H9 (cell line): ENCODE results near the gene CNOT10. TPM values are rescaled to one million over a fixed set of nuclear protein-coding genes. Genes with fewer than 3 reads are reported as not detected.
"Not testable (repeated sequence)": the region's sequence is repeated elsewhere in the genome, so short reads cannot be mapped to it uniquely, and the experiment has no call there.

Source experiments
- DNase-seq: peaks from one replicate; pipeline ENCODE4 v3.0.0-alpha.2; 2017
- H2AFZ ChIP-seq: one replicate; pipeline ENCODE4 v1.6.1; 2013; ENCODE audit warnings: mild to moderate bottlenecking, low read length, control low read depth, moderate library complexity
- H2AK5ac ChIP-seq: 2 replicates; pipeline ENCODE4 v1.6.1; 2013; ENCODE audit warnings: low read length, control low read depth, mixed read lengths; ENCODE audit not compliant: insufficient read length
- H2BK120ac ChIP-seq: one replicate; pipeline ENCODE4 v1.6.1; 2013; ENCODE audit warnings: low read depth, mild to moderate bottlenecking, low read length, control low read depth, inconsistent platforms; ENCODE audit not compliant: poor library complexity, severe bottlenecking
- H2BK12ac ChIP-seq: 2 replicates; pipeline ENCODE4 v1.6.1; 2013; ENCODE audit warnings: low read length, control low read depth, mixed read lengths, low read depth; ENCODE audit not compliant: insufficient read length
- H2BK15ac ChIP-seq: 2 replicates; pipeline ENCODE4 v1.6.1; 2013; ENCODE audit warnings: low read depth, low read length, control low read depth
- H2BK20ac ChIP-seq: one replicate; pipeline ENCODE4 v1.6.1; 2013; ENCODE audit warnings: low read depth, mild to moderate bottlenecking, low read length, control low read depth, inconsistent platforms; ENCODE audit not compliant: poor library complexity, severe bottlenecking
- H2BK5ac ChIP-seq: 2 replicates; pipeline ENCODE4 v1.6.1; 2013; ENCODE audit warnings: low read length, control low read depth, mixed read lengths; ENCODE audit not compliant: insufficient read length
- H3K14ac ChIP-seq: 2 replicates; pipeline ENCODE4 v1.6.1; 2013; ENCODE audit warnings: low read length, control low read depth; ENCODE audit not compliant: insufficient read depth
- H3K18ac ChIP-seq: 2 replicates; pipeline ENCODE4 v1.6.1; 2013; ENCODE audit warnings: low read depth, mild to moderate bottlenecking, mixed read lengths, low read length, control low read depth; ENCODE audit not compliant: insufficient read length
- H3K23ac ChIP-seq: 2 replicates; pipeline ENCODE4 v1.6.1; 2013; ENCODE audit warnings: low read length, control low read depth, mixed read lengths, low read depth; ENCODE audit not compliant: insufficient read length
- H3K23me2 ChIP-seq: 2 replicates; pipeline ENCODE4 v1.6.1; 2013; ENCODE audit warnings: low read depth, mild to moderate bottlenecking, mixed read lengths, low read length, control low read depth; ENCODE audit not compliant: insufficient read length, poor library complexity, severe bottlenecking
- H3K27ac ChIP-seq: 2 replicates; pipeline ENCODE4 v1.5.1; 2013; ENCODE audit warnings: low read length, control low read depth, mixed read lengths, low read depth; ENCODE audit not compliant: insufficient read length
- H3K27me3 ChIP-seq: 2 replicates; pipeline ENCODE4 v1.6.1; 2013; ENCODE audit warnings: low read length, control low read depth, inconsistent platforms; ENCODE audit not compliant: insufficient read depth
- H3K4ac ChIP-seq: 2 replicates; pipeline ENCODE4 v1.6.1; 2013; ENCODE audit warnings: low read depth, mild to moderate bottlenecking, control low read depth, inconsistent platforms, low read length, moderate library complexity
- H3K4me1 ChIP-seq: 2 replicates; pipeline ENCODE4 v1.6.1; 2013; ENCODE audit warnings: low read length, control low read depth, inconsistent platforms; ENCODE audit not compliant: insufficient read depth
- H3K4me2 ChIP-seq: 2 replicates; pipeline ENCODE4 v1.6.1; 2013; ENCODE audit warnings: low read length, control low read depth, mixed read lengths; ENCODE audit not compliant: insufficient read length, insufficient read depth
- H3K56ac ChIP-seq: 2 replicates; pipeline ENCODE4 v1.6.1; 2013; ENCODE audit warnings: low read depth, mild to moderate bottlenecking, mixed read lengths, low read length, control low read depth; ENCODE audit not compliant: insufficient read length
- H3K79me1 ChIP-seq: 2 replicates; pipeline ENCODE4 v1.6.1; 2013; ENCODE audit warnings: low read depth, mild to moderate bottlenecking, moderate library complexity, low read length, control low read depth, inconsistent platforms; ENCODE audit not compliant: insufficient read depth, poor library complexity, severe bottlenecking
- H3K79me2 ChIP-seq: 2 replicates; pipeline ENCODE4 v1.6.1; 2013; ENCODE audit warnings: low read length, control low read depth, inconsistent platforms; ENCODE audit not compliant: insufficient read depth
- H3K9ac ChIP-seq: 2 replicates; pipeline ENCODE4 v1.6.1; 2013; ENCODE audit warnings: low read length, control low read depth, mixed read lengths; ENCODE audit not compliant: insufficient read length; ENCODE audit errors: extremely low read depth
- H3K9me3 ChIP-seq: one replicate; pipeline ENCODE4 v1.6.1; 2013; ENCODE audit warnings: low read depth, low read length, inconsistent platforms; ENCODE audit not compliant: control insufficient read depth
- H3T11ph ChIP-seq: one replicate; pipeline ENCODE4 v1.6.1; 2013; ENCODE audit warnings: mild to moderate bottlenecking, low read length, control low read depth, inconsistent platforms
- H4K20me1 ChIP-seq: one replicate; pipeline ENCODE4 v1.6.1; 2013; ENCODE audit not compliant: control insufficient read depth, insufficient read length, insufficient read depth
- H4K5ac ChIP-seq: 2 replicates; pipeline ENCODE4 v1.6.1; 2013; ENCODE audit warnings: low read depth, mild to moderate bottlenecking, mixed read lengths, low read length, control low read depth; ENCODE audit not compliant: insufficient read length
- H4K8ac ChIP-seq: replicated peaks from 2 replicates; pipeline ENCODE4 v1.6.1; 2013; ENCODE audit warnings: low read length, control low read depth, mixed read lengths, low read depth; ENCODE audit not compliant: insufficient read length
- H4K91ac ChIP-seq: 2 replicates; pipeline ENCODE4 v1.6.1; 2013; ENCODE audit warnings: low read depth, mild to moderate bottlenecking, moderate library complexity, mixed read lengths, low read length, control low read depth; ENCODE audit not compliant: insufficient read length
- H3K27ac Mint-ChIP-seq, 3 experiments: 2 replicates in 2 of 3; 3 replicates in 1 of 3; pipeline ENCODE4 v1.8.0; 2020 to 2021; ENCODE audit warnings: mixed read lengths in 3 of 3, mild to moderate bottlenecking in 1 of 3, moderate library complexity in 1 of 3
- H3K27me3 Mint-ChIP-seq: 2 replicates; pipeline ENCODE4 v1.8.0; 2021; ENCODE audit warnings: low read depth, mild to moderate bottlenecking, moderate library complexity, mixed read lengths
- H3K36me3 Mint-ChIP-seq, 3 experiments: 2 replicates in 2 of 3; 3 replicates in 1 of 3; pipeline ENCODE4 v1.8.0; 2020 to 2021; ENCODE audit warnings: low read depth in 3 of 3, mixed read lengths in 3 of 3; ENCODE audit not compliant: insufficient read depth in 1 of 3
- H3K4me1 Mint-ChIP-seq, 2 experiments: 2 replicates each; pipeline ENCODE4 v1.8.0; 2020; ENCODE audit warnings: mixed read lengths in 2 of 2
- H3K4me3 Mint-ChIP-seq, 2 experiments: 2 replicates in 1 of 2; 3 replicates in 1 of 2; pipeline ENCODE4 v1.8.0; 2020 to 2021; ENCODE audit warnings: mild to moderate bottlenecking in 2 of 2, mixed read lengths in 2 of 2, moderate library complexity in 1 of 2
- H3K9me3 Mint-ChIP-seq, 2 experiments: 2 replicates in 1 of 2; 3 replicates in 1 of 2; pipeline ENCODE4 v1.8.0; 2020; ENCODE audit warnings: mild to moderate bottlenecking in 2 of 2, mixed read lengths in 2 of 2, moderate library complexity in 1 of 2
- WGBS: extraction: QIAGEN DNeasy Blood & Tissue Kit; methylation state at CpG from one replicate; pipeline ENCODE4 v1.1.7; 2013; ENCODE audit warnings: missing lambda C conversion rate, low lambda C conversion rate, mixed read lengths; ENCODE audit not compliant: insufficient read length; ENCODE audit errors: extremely low coverage; 5-methylcytosine and 5-hydroxymethylcytosine counted together
- total RNA-seq: library from RNA; stranded (reverse); gene quantifications from 2 replicates; pipeline ENCODE4 v1.2.1, GENCODE V29; 2021
- TF ChIP-seq, protein P1 (sequence below): fragments of 200-600 bp; sonication (generic); conservative IDR thresholded peaks from 3 replicates; pipeline ENCODE4 v1.8.0; 2021; ENCODE audit warnings: antibody characterized with exemption, mild to moderate bottlenecking

CNOT10 gene
- total RNA-seq, 1 experiment from 2014 or later: 55.4 TPM

DNA sequence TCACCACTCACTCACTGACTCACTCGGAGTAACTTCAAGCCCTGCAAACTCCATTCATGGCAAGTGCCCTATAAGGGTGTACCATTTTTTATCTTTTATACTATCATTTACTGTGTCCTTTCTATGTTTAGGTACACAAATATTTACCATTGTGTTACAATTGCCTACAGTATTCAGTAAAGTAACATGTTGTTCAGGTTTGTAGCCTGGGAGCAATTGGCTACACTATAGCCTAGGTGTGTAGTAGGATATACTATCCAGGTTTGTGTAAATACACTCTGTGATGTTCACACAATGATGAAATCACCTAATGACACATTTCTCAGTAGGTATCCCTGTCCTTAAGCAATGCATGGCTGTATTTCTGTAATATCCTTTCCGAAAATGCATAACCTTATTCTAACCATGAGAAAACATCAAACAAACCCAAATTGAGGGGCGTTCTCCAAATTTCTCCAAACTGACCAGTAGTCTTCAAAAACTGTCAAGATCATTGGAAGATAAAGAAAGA lies 17.9 kb upstream of the CNOT10 start:
- Mint-ChIP-seq H3K36me3 (peaks cover 5 to 17% (median 6%) of the 10 kb centered on the region in 3 experiments; a peak in 6 of 7 replicates), H3K27me3 (no peaks in the 10 kb centered on the region), H3K4me1 (no peaks in the 10 kb centered on the region), H3K9me3 (peaks cover 19 to 25% of the 10 kb centered on the region in 2 experiments), H3K4me3 (no peak overlapping the region), H3K27ac (no peak overlapping the region)
- Histone ChIP-seq H3K27ac (no peak overlapping the region), H4K91ac (no peak overlapping the region), H3K18ac (no peak overlapping the region), H3K79me1 (no peaks in the 10 kb centered on the region), H2BK15ac (no peak overlapping the region), H4K20me1 (no peaks in the 10 kb centered on the region), H2AFZ (no peak overlapping the region), H3K4ac (no peak overlapping the region), H3K4me2 (no peak overlapping the region), H3T11ph (no peak overlapping the region), H3K79me2 (no peaks in the 10 kb centered on the region), H2AK5ac (no peak overlapping the region), H4K8ac (no peak overlapping the region), H3K4me1 (no peaks in the 10 kb centered on the region), H2BK5ac (no peak overlapping the region), H3K9ac (no peak overlapping the region), H2BK120ac (no peak overlapping the region), H2BK20ac (no peak overlapping the region), H3K27me3 (no peaks in the 10 kb centered on the region), H3K56ac (no peak overlapping the region), H3K23me2 (no peaks in the 10 kb centered on the region), H3K9me3 (no peaks in the 10 kb centered on the region), H3K14ac (no peak overlapping the region), H4K5ac (no peak overlapping the region), H2BK12ac (no peak overlapping the region), H3K23ac (no peak overlapping the region)
- TF ChIP-seq, protein P1, sequence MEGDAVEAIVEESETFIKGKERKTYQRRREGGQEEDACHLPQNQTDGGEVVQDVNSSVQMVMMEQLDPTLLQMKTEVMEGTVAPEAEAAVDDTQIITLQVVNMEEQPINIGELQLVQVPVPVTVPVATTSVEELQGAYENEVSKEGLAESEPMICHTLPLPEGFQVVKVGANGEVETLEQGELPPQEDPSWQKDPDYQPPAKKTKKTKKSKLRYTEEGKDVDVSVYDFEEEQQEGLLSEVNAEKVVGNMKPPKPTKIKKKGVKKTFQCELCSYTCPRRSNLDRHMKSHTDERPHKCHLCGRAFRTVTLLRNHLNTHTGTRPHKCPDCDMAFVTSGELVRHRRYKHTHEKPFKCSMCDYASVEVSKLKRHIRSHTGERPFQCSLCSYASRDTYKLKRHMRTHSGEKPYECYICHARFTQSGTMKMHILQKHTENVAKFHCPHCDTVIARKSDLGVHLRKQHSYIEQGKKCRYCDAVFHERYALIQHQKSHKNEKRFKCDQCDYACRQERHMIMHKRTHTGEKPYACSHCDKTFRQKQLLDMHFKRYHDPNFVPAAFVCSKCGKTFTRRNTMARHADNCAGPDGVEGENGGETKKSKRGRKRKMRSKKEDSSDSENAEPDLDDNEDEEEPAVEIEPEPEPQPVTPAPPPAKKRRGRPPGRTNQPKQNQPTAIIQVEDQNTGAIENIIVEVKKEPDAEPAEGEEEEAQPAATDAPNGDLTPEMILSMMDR: no peak
- no CpG with 5 or more reads among the region's 3 CpGs for whole genome bisulfite sequencing
- DNase-seq: no peak

DNA sequence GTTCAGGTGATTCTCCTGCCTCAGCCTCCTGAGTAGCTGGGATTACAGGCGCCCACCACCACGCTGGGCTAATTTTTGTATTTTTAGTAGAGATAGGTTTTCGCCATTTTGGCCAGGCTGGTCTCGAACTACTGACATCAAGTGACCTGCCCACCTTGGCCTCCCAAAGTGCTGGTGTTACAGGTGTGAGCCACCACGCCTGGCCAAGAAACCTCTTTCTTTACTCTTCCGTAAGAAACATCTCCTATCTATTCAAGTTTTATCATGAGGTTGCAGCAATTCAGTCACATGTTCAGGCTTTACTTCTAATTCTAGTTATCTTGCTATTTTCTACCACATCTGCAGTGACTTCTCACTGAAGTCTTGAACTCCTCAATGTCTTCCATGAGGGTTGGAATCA lies 15.8 kb upstream of the CNOT10 start:
- H3K14ac ChIP-seq, DNase-seq, H3K56ac ChIP-seq, H3K23ac ChIP-seq, H3K27me3 ChIP-seq, H3K27me3 Mint-ChIP-seq, H3T11ph ChIP-seq, H2BK12ac ChIP-seq, H3K18ac ChIP-seq, H2BK120ac ChIP-seq, H3K79me1 ChIP-seq, H3K4ac ChIP-seq, H3K23me2 ChIP-seq, H3K4me3 Mint-ChIP-seq, H2AFZ ChIP-seq, H4K91ac ChIP-seq, H4K8ac ChIP-seq, H2AK5ac ChIP-seq, H3K9ac ChIP-seq, H2BK20ac ChIP-seq, H3K4me1 ChIP-seq, H4K20me1 ChIP-seq, H3K4me2 ChIP-seq, H2BK15ac ChIP-seq, H3K9me3 ChIP-seq, H2BK5ac ChIP-seq, H3K79me2 ChIP-seq, H3K27ac Mint-ChIP-seq, H4K5ac ChIP-seq, H3K27ac ChIP-seq, H3K4me1 Mint-ChIP-seq: not testable (repeated sequence)
- H3K36me3 Mint-ChIP-seq: peaks cover 0 to 12% (median 3%) of the 10 kb centered on the region in 3 experiments; a peak in 4 of 7 replicates
- WGBS: no CpG with 5 or more reads among the region's 6 CpGs
- H3K9me3 Mint-ChIP-seq: peaks cover 10 to 18% of the 10 kb centered on the region in 2 experiments; a peak in 4 of 5 replicates
